HUES6 (cell line): ENCODE results near the gene ZFP92.

Experiments used
- H3K27ac ChIP-seq: 2 replicates; pipeline ENCODE4 v1.7.0; 2013; ENCODE audit warnings: low read depth, mild to moderate bottlenecking, low read length, inconsistent platforms
- H3K27me3 ChIP-seq: 2 replicates; pipeline ENCODE4 v1.6.1; 2013; ENCODE audit warnings: low read length; ENCODE audit not compliant: control insufficient read depth, insufficient read depth
- H3K36me3 ChIP-seq: 2 replicates; pipeline ENCODE4 v1.6.1; 2013; ENCODE audit warnings: low read length; ENCODE audit not compliant: control insufficient read depth, insufficient read depth
- H3K4me1 ChIP-seq: 2 replicates; pipeline ENCODE4 v1.6.1; 2013; ENCODE audit warnings: low read length; ENCODE audit not compliant: control insufficient read depth, insufficient read depth
- H3K4me3 ChIP-seq: 2 replicates; pipeline ENCODE4 v1.5.1; 2013; ENCODE audit warnings: low read depth, low read length
- H3K9ac ChIP-seq: one replicate; pipeline ENCODE4 v1.6.1; 2013; ENCODE audit warnings: mild to moderate bottlenecking, low read length
- H3K9me3 ChIP-seq: 2 replicates; pipeline ENCODE4 v1.6.1; 2013; ENCODE audit warnings: low read depth, low read length; ENCODE audit not compliant: control insufficient read depth, insufficient read depth

Gene ZFP92

DNA sequence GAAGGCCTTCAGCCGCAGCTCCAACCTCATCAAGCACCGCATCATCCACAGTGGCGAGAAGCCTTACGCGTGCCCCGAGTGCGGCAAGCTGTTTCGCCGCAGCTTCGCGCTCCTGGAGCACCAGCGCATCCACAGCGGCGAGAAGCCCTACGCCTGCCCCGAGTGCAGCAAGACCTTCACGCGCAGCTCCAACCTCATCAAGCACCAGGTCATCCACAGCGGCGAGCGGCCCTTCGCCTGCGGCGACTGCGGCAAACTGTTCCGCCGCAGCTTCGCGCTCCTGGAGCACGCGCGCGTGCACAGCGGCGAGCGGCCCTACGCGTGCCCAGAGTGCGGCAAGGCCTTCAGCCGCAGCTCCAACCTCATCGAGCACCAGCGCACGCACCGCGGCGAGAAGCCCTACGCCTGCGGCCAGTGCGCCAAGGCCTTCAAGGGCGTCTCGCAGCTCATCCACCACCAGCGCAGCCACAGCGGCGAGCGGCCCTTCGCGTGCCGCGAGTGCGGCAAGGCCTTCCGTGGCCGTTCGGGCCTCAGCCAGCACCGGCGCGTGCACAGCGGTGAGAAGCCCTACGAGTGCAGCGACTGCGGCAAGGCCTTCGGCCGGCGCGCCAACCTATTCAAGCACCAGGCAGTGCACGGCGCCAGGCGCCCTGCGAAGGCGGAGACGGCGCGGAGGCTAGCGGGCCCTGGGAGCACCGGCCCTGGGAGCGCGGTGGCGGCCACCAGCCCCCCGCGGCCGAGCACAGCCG, 9.8 kb downstream of the ZFP92 start:
- Histone ChIP-seq H3K27ac (no peak overlapping the region), H3K27me3 (peaks cover 6% of the 10 kb centered on the region; the same call in 1 of the 2 replicates), H3K9ac (no peak overlapping the region), H3K4me3 (no peak overlapping the region), H3K4me1 (no peaks in the 10 kb centered on the region; the same call in 1 of the 2 replicates), H3K9me3 (peaks cover 28% of the 10 kb centered on the region; the same call in 1 of the 2 replicates), H3K36me3 (no peaks in the 10 kb centered on the region)

DNA sequence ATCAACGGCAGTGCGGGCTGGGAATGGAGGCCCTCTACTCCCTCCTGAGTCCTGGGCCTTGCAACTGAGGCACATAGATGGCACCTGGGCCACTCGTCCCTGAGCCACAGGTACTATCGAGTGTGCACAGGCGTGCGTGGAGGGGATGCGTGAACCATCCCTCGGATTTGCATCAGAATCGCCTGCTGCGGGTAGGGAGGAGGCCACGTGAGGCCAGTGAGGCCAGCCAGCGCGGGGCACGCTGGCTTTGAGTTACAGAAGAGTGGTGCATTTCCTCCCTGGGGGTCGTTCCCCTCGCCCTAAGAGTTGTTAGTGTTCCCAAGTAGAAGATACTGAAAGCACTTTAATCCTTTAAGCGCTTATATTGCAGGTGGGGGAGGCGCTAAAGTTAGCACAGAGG, 10.6 kb downstream of the ZFP92 start:
- Histone ChIP-seq H3K27ac (no peak overlapping the region), H3K9ac (no peak overlapping the region), H3K27me3 (peaks cover 3% of the 10 kb centered on the region; the same call in 1 of the 2 replicates), H3K36me3 (no peaks in the 10 kb centered on the region), H3K4me3 (no peak overlapping the region), H3K9me3 (peaks cover 25% of the 10 kb centered on the region; the same call in 1 of the 2 replicates), H3K4me1 (no peaks in the 10 kb centered on the region; the same call in 1 of the 2 replicates)

DNA sequence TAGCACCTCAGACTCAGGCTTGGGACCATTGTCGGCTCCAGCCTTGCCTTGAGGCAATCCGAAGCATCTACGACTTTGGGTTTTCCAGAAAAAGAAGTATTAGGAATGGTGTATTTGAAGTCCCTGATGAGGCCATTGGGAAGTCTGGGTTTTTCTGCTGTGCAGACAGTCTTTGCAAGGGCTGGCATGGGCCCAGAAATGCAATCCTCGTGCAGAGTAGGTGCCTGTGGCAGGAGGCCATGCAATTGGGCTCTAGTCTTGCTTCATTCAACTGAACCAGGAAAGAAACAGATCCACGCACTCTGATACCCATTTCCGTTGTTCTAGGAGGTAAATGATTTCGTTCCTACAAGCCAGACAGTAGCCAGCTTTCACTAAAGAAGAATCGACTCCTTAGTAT, 12.4 kb downstream of the ZFP92 start:
- Histone ChIP-seq H3K9me3 (peaks cover 30% of the 10 kb centered on the region; the same call in 1 of the 2 replicates), H3K4me1 (no peaks in the 10 kb centered on the region; the same call in 1 of the 2 replicates), H3K27ac (no peak overlapping the region), H3K36me3 (no peaks in the 10 kb centered on the region), H3K27me3 (peaks cover 2% of the 10 kb centered on the region; the same call in 1 of the 2 replicates), H3K4me3 (no peak overlapping the region), H3K9ac (no peak overlapping the region)

DNA sequence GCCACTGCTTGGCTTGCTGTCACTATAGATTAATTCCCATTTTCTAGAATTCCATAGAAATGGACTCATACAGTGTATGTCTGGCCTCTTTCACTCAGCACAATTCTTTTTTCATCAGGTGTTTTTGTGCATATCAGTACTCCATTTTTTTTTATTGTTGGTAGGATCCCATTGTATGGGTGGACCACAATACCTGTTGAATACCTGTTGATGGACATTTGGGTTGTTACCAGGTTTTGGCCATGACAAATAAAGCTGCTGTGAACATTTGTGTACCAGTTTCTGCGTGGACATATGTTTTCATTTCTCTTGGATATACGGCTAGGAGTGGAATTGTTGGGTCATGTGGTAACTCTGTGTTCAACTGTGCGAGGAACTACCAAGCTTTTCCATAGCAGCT, 14.9 kb downstream of the ZFP92 start:
- no peaks in the 10 kb centered on the region for H3K36me3 ChIP-seq
- H3K9me3 ChIP-seq, result peaks cover 27% of the 10 kb centered on the region
- no peak overlapping the region for H3K4me3 ChIP-seq
- H3K4me1 ChIP-seq, result no peaks in the 10 kb centered on the region; the same call in 1 of the 2 replicates
- H3K27ac ChIP-seq, result no peak overlapping the region
- no peak overlapping the region for H3K9ac ChIP-seq
- H3K27me3 ChIP-seq, result no peaks in the 10 kb centered on the region; the same call in 1 of the 2 replicates

DNA sequence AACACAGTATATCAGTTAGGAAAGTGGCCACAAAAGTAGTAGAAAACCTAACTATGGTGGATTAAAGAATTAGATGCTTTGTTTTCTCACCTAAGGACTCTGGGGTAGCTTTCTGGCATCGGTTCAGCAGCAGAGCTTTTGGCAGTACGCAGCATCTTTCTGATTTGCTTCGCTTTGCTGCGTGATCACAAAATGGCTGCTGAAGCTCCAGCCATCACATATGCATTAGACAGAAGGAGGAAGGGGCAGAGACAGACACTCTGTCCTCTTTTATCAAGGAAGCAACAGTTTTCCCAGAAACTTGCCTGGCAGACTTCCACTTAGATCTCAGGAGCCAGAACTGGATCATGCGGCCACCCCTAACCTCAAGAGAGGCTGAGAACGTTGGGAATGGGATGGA, 19.5 kb downstream of the ZFP92 start:
- peaks cover 23% of the 10 kb centered on the region for H3K9me3 ChIP-seq
- H3K9ac ChIP-seq, result no peak overlapping the region
- H3K4me3 ChIP-seq, result no peak overlapping the region
- no peak overlapping the region for H3K27ac ChIP-seq
- H3K4me1 ChIP-seq, result no peaks in the 10 kb centered on the region
- H3K27me3 ChIP-seq, result no peaks in the 10 kb centered on the region; the same call in 1 of the 2 replicates
- no peaks in the 10 kb centered on the region for H3K36me3 ChIP-seq

DNA sequence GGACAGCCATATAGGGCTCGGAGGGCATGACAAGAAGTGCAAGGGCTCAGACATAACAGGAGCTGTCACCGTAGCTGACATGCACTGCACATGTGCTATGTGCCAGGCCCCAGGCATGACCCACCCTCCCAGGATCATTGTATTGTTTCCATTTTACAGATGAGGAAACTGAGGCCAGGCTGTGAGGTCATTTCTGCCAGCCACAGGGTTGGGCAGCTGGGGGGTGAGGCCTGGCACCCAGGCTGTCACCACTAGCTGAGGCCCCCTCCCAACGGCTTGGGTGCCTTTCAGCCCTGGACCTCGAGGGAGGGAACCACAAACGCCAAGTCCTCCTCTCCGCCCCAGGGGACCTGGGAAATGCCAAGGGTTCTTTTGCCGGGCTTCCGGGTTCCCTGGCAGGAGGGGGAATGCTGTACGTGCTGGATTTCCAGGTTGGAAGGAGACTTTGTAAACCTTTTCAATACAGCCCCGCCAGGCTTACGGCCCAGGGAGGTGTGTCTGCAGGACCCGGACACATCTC, 21.9 kb downstream of the ZFP92 start:
- no peaks in the 10 kb centered on the region; the same call in 1 of the 2 replicates for H3K27me3 ChIP-seq
- peaks cover 18% of the 10 kb centered on the region for H3K9me3 ChIP-seq
- H3K4me1 ChIP-seq, result no peaks in the 10 kb centered on the region
- no peaks in the 10 kb centered on the region for H3K36me3 ChIP-seq
- H3K9ac ChIP-seq, result no peak overlapping the region
- H3K27ac ChIP-seq, result no peak overlapping the region
- H3K4me3 ChIP-seq, result no peak overlapping the region

DNA sequence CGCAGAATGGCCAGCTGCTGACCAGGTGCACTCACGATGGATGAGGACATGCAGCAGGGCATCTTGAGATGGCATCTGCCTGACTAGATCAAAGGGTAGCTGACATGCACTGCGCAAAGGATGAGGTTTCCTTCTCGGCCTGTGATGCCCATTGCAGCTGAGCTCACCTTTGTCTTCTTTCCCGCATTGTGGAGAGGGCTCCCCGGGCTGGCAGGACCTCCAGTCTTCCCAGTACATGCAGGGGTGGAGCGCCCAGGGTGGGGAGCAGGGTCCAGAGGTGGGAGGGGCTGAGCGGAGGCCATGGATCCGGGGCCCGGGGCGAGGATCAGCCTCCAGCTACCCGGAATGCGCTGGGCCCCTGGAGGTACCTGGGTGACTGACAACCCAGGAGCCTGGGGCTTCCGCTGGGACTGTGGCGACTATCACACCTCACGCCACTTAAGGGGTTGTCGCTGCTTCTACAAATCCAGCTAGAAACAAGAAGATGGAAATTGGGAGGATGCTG, 22.6 kb downstream of the ZFP92 start:
- Histone ChIP-seq H3K9me3 (peaks cover 16% of the 10 kb centered on the region), H3K4me3 (no peak overlapping the region), H3K36me3 (no peaks in the 10 kb centered on the region), H3K27me3 (no peaks in the 10 kb centered on the region; the same call in 1 of the 2 replicates), H3K9ac (no peak overlapping the region), H3K27ac (no peak overlapping the region), H3K4me1 (no peaks in the 10 kb centered on the region)

DNA sequence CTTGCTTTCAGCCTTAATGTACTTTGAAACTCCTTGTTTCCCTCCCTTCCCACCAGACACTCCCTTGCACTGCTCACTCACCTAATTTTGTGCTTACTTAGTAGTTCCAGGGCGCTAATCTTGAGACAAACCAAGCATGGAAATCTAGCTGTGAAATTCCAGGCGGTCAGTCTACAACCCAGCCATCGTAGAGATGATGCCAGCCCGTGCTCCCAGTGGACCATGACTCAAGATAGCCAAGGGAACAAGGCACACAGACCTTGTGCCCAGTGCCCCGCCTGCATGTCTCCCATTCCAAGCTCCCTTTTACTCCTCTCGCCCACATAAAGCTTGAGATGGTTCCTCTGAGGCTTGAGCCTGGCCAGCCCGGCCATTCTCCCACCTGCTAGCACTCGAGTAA, 23.5 kb downstream of the ZFP92 start:
- no peaks in the 10 kb centered on the region; the same call in 1 of the 2 replicates for H3K27me3 ChIP-seq
- H3K4me1 ChIP-seq, result no peaks in the 10 kb centered on the region
- H3K27ac ChIP-seq, result no peak overlapping the region
- no peak overlapping the region for H3K4me3 ChIP-seq
- H3K9me3 ChIP-seq, result peaks cover 21% of the 10 kb centered on the region
- H3K9ac ChIP-seq, result no peak overlapping the region
- no peaks in the 10 kb centered on the region for H3K36me3 ChIP-seq

DNA sequence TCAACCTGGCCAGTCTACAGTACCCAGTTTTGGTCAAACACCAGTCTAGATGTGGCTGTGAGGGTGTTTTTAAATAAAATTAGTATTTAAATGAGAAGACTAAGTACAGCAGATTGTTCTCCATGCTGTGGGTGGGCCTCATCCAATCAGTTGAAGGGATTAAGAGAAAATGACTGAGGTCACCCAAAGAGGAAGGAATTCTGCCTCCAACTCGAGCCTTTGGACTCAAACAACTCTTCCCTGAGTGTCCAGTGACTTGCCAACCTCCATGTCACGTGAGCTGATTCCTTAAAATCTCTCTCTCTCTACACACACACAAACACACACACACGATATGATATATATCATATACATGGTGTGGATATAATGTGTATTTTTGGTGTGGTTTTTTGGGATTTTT, 24.6 kb downstream of the ZFP92 start:
- H3K4me1 ChIP-seq, result no peaks in the 10 kb centered on the region
- H3K9me3 ChIP-seq, result peaks cover 20% of the 10 kb centered on the region
- no peak overlapping the region for H3K27ac ChIP-seq
- H3K27me3 ChIP-seq, result no peaks in the 10 kb centered on the region; the same call in 1 of the 2 replicates
- no peak overlapping the region for H3K9ac ChIP-seq
- no peaks in the 10 kb centered on the region for H3K36me3 ChIP-seq
- H3K4me3 ChIP-seq, result no peak overlapping the region

DNA sequence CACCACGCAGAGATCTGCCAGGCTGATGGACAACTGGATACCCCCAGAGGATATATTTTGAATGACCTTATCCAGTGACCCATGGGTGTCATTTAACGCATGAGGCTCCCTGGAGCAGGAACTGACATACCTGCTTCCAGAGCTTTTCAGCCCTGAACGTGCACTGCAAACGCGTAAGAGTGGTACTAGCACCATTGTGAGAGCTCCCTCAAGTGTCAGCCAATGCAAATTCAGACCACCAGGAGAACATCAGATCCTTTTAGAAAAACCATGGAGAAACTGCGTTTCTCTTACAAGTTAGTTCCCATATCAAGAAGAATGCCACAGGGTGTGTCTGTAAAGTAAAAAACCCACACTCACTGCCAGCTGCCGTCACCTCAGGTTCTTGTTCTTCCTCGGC, 27.3 kb downstream of the ZFP92 start:
- Histone ChIP-seq H3K9ac (no peak overlapping the region), H3K27ac (no peak overlapping the region), H3K4me3 (no peak overlapping the region), H3K9me3 (peaks cover 15% of the 10 kb centered on the region; the same call in 1 of the 2 replicates), H3K27me3 (no peaks in the 10 kb centered on the region), H3K4me1 (no peaks in the 10 kb centered on the region), H3K36me3 (no peaks in the 10 kb centered on the region)

DNA sequence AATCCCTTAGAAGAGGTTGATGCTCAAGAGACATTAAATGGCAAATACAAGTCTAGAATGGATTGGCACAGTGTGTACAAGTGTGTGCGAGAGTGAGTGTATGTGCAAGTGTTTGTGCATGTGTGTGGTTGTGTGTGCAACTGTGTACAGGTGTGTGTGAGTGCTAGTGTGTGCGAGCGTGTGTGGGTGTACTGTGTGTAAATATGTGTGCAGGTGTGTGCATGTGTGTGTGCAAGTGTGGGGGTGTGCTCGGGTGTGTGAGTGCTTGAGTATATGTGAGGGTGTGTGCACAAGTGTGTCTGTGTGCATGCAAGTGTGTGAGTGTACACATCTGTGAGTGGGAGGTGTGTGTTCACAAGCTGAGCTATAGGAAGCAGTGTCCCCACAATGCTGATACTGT, 28.7 kb downstream of the ZFP92 start:
- Histone ChIP-seq H3K9me3 (peaks cover 17% of the 10 kb centered on the region; the same call in 1 of the 2 replicates), H3K36me3 (no peaks in the 10 kb centered on the region), H3K27me3 (no peaks in the 10 kb centered on the region), H3K4me3 (no peak overlapping the region), H3K9ac (no peak overlapping the region), H3K27ac (no peak overlapping the region), H3K4me1 (no peaks in the 10 kb centered on the region)
